ENCODE data around the gene PTPN2. TPM values are rescaled to one million over a fixed set of nuclear protein-coding genes. Genes with fewer than 3 reads are reported as not detected.
A peak's percentile ranks its signal among the peaks of the same experiment; 100 is the strongest.

PTPN2 gene
- total and polyA plus RNA-seq, 9 of the 15 experiments (the other 6 are each of a cell fraction or from before 2014, with no cell fraction given): 36.6 to 66.4 (median 43.8) TPM

GRCh38 chr18:12930376-12930775, 46.3 kb upstream of the PTPN2 start:
- Histone ChIP-seq H3K9me1 (ENCODE audit: control insufficient read depth, insufficient read depth, low read length) (no peaks in the 10 kb centered on the region), H4K20me1 (replicated peaks; ENCODE audit: control insufficient read depth, insufficient read depth, low read length) (no peaks in the 10 kb centered on the region), H3K9me3 (replicated peaks; ENCODE audit: control insufficient read depth, insufficient read depth, low read depth, low read length) (no peaks in the 10 kb centered on the region), H3K4me1 (replicated peaks in 1 of 2; ENCODE audit: control insufficient read depth in 2 of 2, insufficient read depth in 2 of 2, low read length in 2 of 2) (no peaks in the 10 kb centered on the region), H3K9ac (ENCODE audit: insufficient read depth in 1 of 2, low read depth in 2 of 2, low read length in 2 of 2) (no peak overlapping the region), H3K4me2 (ENCODE audit: insufficient read depth, low read length) (no peak overlapping the region), H3K4me3 (no peak overlapping the region), H3K36me3 (ENCODE audit: control insufficient read depth, insufficient read depth, low read length) (no peaks in the 10 kb centered on the region), H2AFZ (ENCODE audit: low read depth, low read length) (no peak overlapping the region), H3K27ac (ENCODE audit: extremely low read depth, low read depth, low read length) (no peak overlapping the region), H3K79me2 (ENCODE audit: control insufficient read depth, insufficient read depth, low read length) (no peaks in the 10 kb centered on the region), H3K27me3 (ENCODE audit: control insufficient read depth in 2 of 2, insufficient read depth in 2 of 2, low read length in 2 of 2) (no peaks in the 10 kb centered on the region)
- in situ Hi-C loops (cut with MboI) (loop anchor here (5.0 kb wide), 1 partner anchor 183 kb away; no protein-coding TSS in a partner anchor), intact Hi-C loops (cut with micrococcal nuclease) (loop anchor here (5.0 kb wide), 1 partner anchor 538 kb away; no protein-coding TSS in a partner anchor)
- ChIA-PET CTCF (ENCODE audit: low intra/inter-chr PET ratio) (no interaction called here), POLR2A (interaction anchor here (0.6 to 1.2 kb wide), 2 partner anchors 67 to 229 kb away, joined by 3 to 4 read pairs; no protein-coding TSS in a partner anchor)
- WGBS (ENCODE audit: insufficient coverage, low coverage, missing lambda C conversion rate): 41% methylated on average over 3 of the region's 3 CpGs
- DNase-seq (ENCODE audit: extremely low read depth in 1 of 4, low spot score in 3 of 4): no peak
- no TSS peak for BruUV-seq (replicated peaks)
- FAIRE-seq: no peak
- TF ChIP-seq RBBP5 (IDR thresholded peaks at IDR 0.05; ENCODE audit: borderline replicate concordance, insufficient read depth, low read length, poor library complexity, severe bottlenecking) (no peak), ZNF174 (CRISPR knock-in tag; IDR thresholded peaks at IDR 0.05) (no peak), LEF1 (IDR thresholded peaks at IDR 0.05) (no peak)
- no peak for ATAC-seq

GRCh38 chr18:12929477-12930083, 45.5 kb upstream of the PTPN2 start:
- no peaks in the 10 kb centered on the region for H3K27me3 ChIP-seq (ENCODE audit: control insufficient read depth in 2 of 2, insufficient read depth in 2 of 2, low read length in 2 of 2)
- TF ChIP-seq NCOR1 (IDR thresholded peaks at IDR 0.05): no peak
- TF ChIP-seq MED1 (CRISPR knock-in tag; IDR thresholded peaks at IDR 0.05; ENCODE audit: borderline replicate concordance): no peak
- TF ChIP-seq SRSF9 (IDR thresholded peaks at IDR 0.05; ENCODE audit: borderline replicate concordance, low read depth, low read length): no peak
- TF ChIP-seq USF1 (CRISPR knock-in tag; IDR thresholded peaks at IDR 0.05): no peak
- no peaks in the 10 kb centered on the region for H3K9me3 ChIP-seq (replicated peaks; ENCODE audit: control insufficient read depth, insufficient read depth, low read depth, low read length)
- H3K4me3 ChIP-seq: no peak overlapping the region
- FAIRE-seq (no peak), DNase-seq (ENCODE audit: extremely low read depth in 1 of 4, low spot score in 3 of 4) (no peak), ATAC-seq (no peak)
- H4K20me1 ChIP-seq (replicated peaks; ENCODE audit: control insufficient read depth, insufficient read depth, low read length): no peaks in the 10 kb centered on the region
- BruUV-seq (replicated peaks): no TSS peak
- H3K27ac ChIP-seq (ENCODE audit: extremely low read depth, low read depth, low read length): no peak overlapping the region
- in situ Hi-C loops (cut with MboI): loop anchor here (5.0 kb wide), 1 partner anchor 182 kb away; no protein-coding TSS in a partner anchor
- no peaks in the 10 kb centered on the region for H3K4me1 ChIP-seq (replicated peaks in 1 of 2; ENCODE audit: control insufficient read depth in 2 of 2, insufficient read depth in 2 of 2, low read length in 2 of 2)
- WGBS (ENCODE audit: insufficient coverage, low coverage, missing lambda C conversion rate): 39% methylated on average over 5 of the region's 5 CpGs
- H2AFZ ChIP-seq (ENCODE audit: low read depth, low read length): peak overlapping the region; percentile 32; the same call in 1 of the 2 replicates
- no peak overlapping the region for H3K4me2 ChIP-seq (ENCODE audit: insufficient read depth, low read length)
- no peaks in the 10 kb centered on the region for H3K36me3 ChIP-seq (ENCODE audit: control insufficient read depth, insufficient read depth, low read length)
- no peaks in the 10 kb centered on the region for H3K79me2 ChIP-seq (ENCODE audit: control insufficient read depth, insufficient read depth, low read length)
- ChIA-PET POLR2A (interaction anchor here (0.6 to 1.1 kb wide), 2 partner anchors 14 to 46 kb away, joined by 3 to 6 read pairs; partner anchors contain the start of gene PTPN2), CTCF (ENCODE audit: low intra/inter-chr PET ratio) (no interaction called here)
- H3K9ac ChIP-seq (ENCODE audit: insufficient read depth in 1 of 2, low read depth in 2 of 2, low read length in 2 of 2): no peak overlapping the region
- intact Hi-C loops (cut with micrococcal nuclease): loop anchor here (5.0 kb wide), 1 partner anchor 537 kb away; no protein-coding TSS in a partner anchor
- H3K9me1 ChIP-seq (ENCODE audit: control insufficient read depth, insufficient read depth, low read length): no peaks in the 10 kb centered on the region

Data from K562 (cell line).